Mammary epithelial cell (primary cell): ENCODE results near the gene TSGA10.

ENCODE experiments used
- CTCF ChIP-seq, 2 donors: IDR thresholded peaks in 1 of 2; conservative IDR thresholded peaks in 1 of 2; 2 replicates each; pipeline ENCODE4 v1.5.1; 2011 to 2012; ENCODE audit warnings: inconsistent platforms in 2 of 2, low read length in 2 of 2, mild to moderate bottlenecking in 2 of 2, control low read depth in 1 of 2, low read depth in 1 of 2; ENCODE audit not compliant: insufficient read depth in 1 of 2; ENCODE audit errors: extremely low read depth in 1 of 2
- EZH2 ChIP-seq: IDR thresholded peaks from 2 replicates; pipeline ENCODE4 v1.6.1; 2012; ENCODE audit warnings: low read length, inconsistent platforms, borderline replicate concordance

- TF ChIP-seq EZH2 = no peak
- TF ChIP-seq CTCF (conservative IDR thresholded peaks at IDR 0.05 in 1 of 2, IDR thresholded peaks at IDR 0.05 in 1 of 2; ENCODE audit: extremely low read depth in 1 of 2, insufficient read depth in 1 of 2, low read depth in 1 of 2, low read length in 2 of 2) = no peak
These were observed 14.0 kb downstream of the TSGA10 start for GRCh38 chr2:99140860-99141109.
